OCI-LY1 (cell line): ENCODE data around the gene MED13L.

Experiments
- H2AFZ ChIP-seq: fragments of 200-600 bp; sonication (generic), shearing (Covaris generic); 2 replicates; pipeline ENCODE4 v1.6.0; 2014; ENCODE audit warnings: antibody characterized with exemption, mild to moderate bottlenecking, low read length
- H3F3A ChIP-seq: fragments of 200-600 bp; sonication (generic), shearing (Covaris generic); 2 replicates; pipeline ENCODE4 v1.6.0; 2014; ENCODE audit warnings: mild to moderate bottlenecking, antibody characterized with exemption, low read length, moderate library complexity; ENCODE audit not compliant: insufficient read depth
- H3K27ac ChIP-seq: fragments of 200-600 bp; sonication (generic); 2 replicates; pipeline ENCODE4 v1.5.1; 2014; ENCODE audit warnings: low read length, mixed run types, mild to moderate bottlenecking, low read depth; ENCODE audit not compliant: poor library complexity, severe bottlenecking
- H3K27me3 ChIP-seq: fragments of 200-600 bp; sonication (generic); 2 replicates; pipeline ENCODE4 v1.6.0; 2014; ENCODE audit warnings: antibody characterized with exemption, mild to moderate bottlenecking, low read length, moderate library complexity; ENCODE audit not compliant: insufficient read depth
- H3K36me3 ChIP-seq: fragments of 200-600 bp; sonication (generic); 2 replicates; pipeline ENCODE4 v1.6.1; 2014; ENCODE audit warnings: mild to moderate bottlenecking, antibody characterized with exemption, low read length, moderate library complexity, mixed read lengths; ENCODE audit not compliant: insufficient read depth
- H3K4me1 ChIP-seq: fragments of 200-600 bp; sonication (generic); 2 replicates; pipeline ENCODE4 v1.5.1; 2014; ENCODE audit warnings: mild to moderate bottlenecking, low read length, moderate library complexity; ENCODE audit not compliant: insufficient read depth, severe bottlenecking
- H3K4me2 ChIP-seq: fragments of 200-600 bp; sonication (generic), shearing (Covaris generic); 2 replicates; pipeline ENCODE4 v1.6.1; 2014; ENCODE audit warnings: low read length
- H3K4me3 ChIP-seq: fragments of 200-600 bp; sonication (generic); 2 replicates; pipeline ENCODE4 v1.5.1; 2014; ENCODE audit warnings: low read length, low read depth, mild to moderate bottlenecking, mixed read lengths; ENCODE audit not compliant: poor library complexity, severe bottlenecking
- H3K79me2 ChIP-seq: fragments of 200-600 bp; shearing (Covaris generic); 2 replicates; pipeline ENCODE4 v1.6.1; 2016; ENCODE audit warnings: mixed run types, low read length, mixed read lengths; ENCODE audit not compliant: insufficient read depth
- H3K9ac ChIP-seq: fragments of 200-600 bp; sonication (generic), shearing (Covaris generic); 2 replicates; pipeline ENCODE4 v1.6.1; 2014; ENCODE audit warnings: mild to moderate bottlenecking, low read length, mixed read lengths
- H3K9me2 ChIP-seq: fragments of 200-600 bp; sonication (generic), shearing (Covaris generic); 2 replicates; pipeline ENCODE4 v1.6.1; 2014; ENCODE audit warnings: low read depth, mild to moderate bottlenecking, low read length, mixed read lengths
- H3K9me3 ChIP-seq: fragments of 200-600 bp; shearing (Covaris generic); 2 replicates; pipeline ENCODE4 v1.6.1; 2014; ENCODE audit warnings: low read length, mixed read lengths
- H4K20me1 ChIP-seq: fragments of 200-600 bp; sonication (generic), shearing (Covaris generic); 2 replicates; pipeline ENCODE4 v1.6.0; 2016; ENCODE audit warnings: mild to moderate bottlenecking, low read length; ENCODE audit not compliant: insufficient read depth
- EZH2 ChIP-seq: fragments of 200-600 bp; sonication (generic), shearing (Covaris generic); IDR thresholded peaks from 2 replicates; pipeline ENCODE4 v1.8.0; 2017; ENCODE audit warnings: borderline replicate concordance, mixed run types, mild to moderate bottlenecking, antibody characterized with exemption, low read length, moderate library complexity, mixed read lengths
- TF ChIP-seq, protein P1 (sequence below): fragments of 200-600 bp; sonication (generic), shearing (Covaris generic); IDR thresholded peaks from 2 replicates; pipeline ENCODE4 v1.5.1; 2017; ENCODE audit warnings: mild to moderate bottlenecking, antibody characterized with exemption, low read length, moderate library complexity, mixed read lengths

Gene MED13L

DNA sequence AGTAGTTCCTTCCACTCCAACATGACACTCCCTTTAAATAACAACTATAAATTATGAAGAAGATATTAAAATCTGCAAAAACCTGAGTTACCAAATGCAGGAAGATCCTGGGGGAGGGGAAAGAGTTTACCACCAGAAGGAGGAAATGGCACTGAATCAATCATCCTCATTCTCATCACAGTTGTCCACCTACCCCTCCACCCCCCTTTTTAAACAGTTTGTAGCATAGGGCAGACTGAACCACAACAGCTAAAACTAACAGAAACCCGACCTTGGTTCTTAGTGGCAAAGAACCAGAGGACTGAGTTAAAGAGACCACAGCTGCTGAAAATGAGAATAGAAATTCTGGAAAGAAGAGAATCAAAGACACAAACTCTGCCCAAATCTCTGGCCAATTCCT lies 189.5 kb downstream of the MED13L start:
- Histone ChIP-seq H3K27me3 (no peaks in the 10 kb centered on the region), H3K4me3 (no peak overlapping the region), H3K79me2 (no peaks in the 10 kb centered on the region), H3F3A (no peaks in the 10 kb centered on the region), H3K9ac (no peak overlapping the region), H3K4me1 (no peaks in the 10 kb centered on the region), H3K9me3 (no peaks in the 10 kb centered on the region), H4K20me1 (no peaks in the 10 kb centered on the region), H3K4me2 (no peak overlapping the region), H3K36me3 (no peaks in the 10 kb centered on the region), H3K9me2 (no peaks in the 10 kb centered on the region), H3K27ac (no peak overlapping the region), H2AFZ (no peak overlapping the region)
- TF ChIP-seq EZH2, result no peak
- TF ChIP-seq, protein P1, sequence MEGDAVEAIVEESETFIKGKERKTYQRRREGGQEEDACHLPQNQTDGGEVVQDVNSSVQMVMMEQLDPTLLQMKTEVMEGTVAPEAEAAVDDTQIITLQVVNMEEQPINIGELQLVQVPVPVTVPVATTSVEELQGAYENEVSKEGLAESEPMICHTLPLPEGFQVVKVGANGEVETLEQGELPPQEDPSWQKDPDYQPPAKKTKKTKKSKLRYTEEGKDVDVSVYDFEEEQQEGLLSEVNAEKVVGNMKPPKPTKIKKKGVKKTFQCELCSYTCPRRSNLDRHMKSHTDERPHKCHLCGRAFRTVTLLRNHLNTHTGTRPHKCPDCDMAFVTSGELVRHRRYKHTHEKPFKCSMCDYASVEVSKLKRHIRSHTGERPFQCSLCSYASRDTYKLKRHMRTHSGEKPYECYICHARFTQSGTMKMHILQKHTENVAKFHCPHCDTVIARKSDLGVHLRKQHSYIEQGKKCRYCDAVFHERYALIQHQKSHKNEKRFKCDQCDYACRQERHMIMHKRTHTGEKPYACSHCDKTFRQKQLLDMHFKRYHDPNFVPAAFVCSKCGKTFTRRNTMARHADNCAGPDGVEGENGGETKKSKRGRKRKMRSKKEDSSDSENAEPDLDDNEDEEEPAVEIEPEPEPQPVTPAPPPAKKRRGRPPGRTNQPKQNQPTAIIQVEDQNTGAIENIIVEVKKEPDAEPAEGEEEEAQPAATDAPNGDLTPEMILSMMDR, result no peak

DNA sequence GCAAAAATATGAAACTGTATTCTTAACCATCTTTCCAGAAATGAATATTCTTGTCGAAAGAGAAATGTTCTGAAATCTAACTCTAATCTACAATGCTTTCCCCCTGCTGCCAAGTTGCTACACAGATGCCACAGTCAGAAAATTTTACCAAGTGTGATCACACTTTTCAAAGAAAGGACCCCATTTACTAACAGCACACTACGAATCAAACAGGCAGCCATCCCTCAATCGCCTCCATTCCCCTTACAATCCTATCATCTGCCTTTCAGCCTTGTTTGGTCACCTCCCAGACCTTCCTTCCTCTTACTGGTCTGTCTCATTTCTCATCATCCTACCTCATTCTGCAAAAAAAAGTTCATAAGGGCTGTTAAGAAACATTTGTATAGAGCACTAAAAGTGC lies 190.1 kb downstream of the MED13L start:
- no peaks in the 10 kb centered on the region for H3K27me3 ChIP-seq
- H3K9me2 ChIP-seq, result no peaks in the 10 kb centered on the region
- no peak overlapping the region for H2AFZ ChIP-seq
- no peak overlapping the region for H3K4me2 ChIP-seq
- H3K4me1 ChIP-seq, result no peaks in the 10 kb centered on the region
- H4K20me1 ChIP-seq, result no peaks in the 10 kb centered on the region
- no peaks in the 10 kb centered on the region for H3K9me3 ChIP-seq
- no peak overlapping the region for H3K9ac ChIP-seq
- no peaks in the 10 kb centered on the region for H3K79me2 ChIP-seq
- H3F3A ChIP-seq, result no peaks in the 10 kb centered on the region
- H3K27ac ChIP-seq, result no peak overlapping the region
- no peak overlapping the region for H3K4me3 ChIP-seq
- no peaks in the 10 kb centered on the region for H3K36me3 ChIP-seq
- no peak for TF ChIP-seq EZH2
- TF ChIP-seq, protein P1, result no peak

DNA sequence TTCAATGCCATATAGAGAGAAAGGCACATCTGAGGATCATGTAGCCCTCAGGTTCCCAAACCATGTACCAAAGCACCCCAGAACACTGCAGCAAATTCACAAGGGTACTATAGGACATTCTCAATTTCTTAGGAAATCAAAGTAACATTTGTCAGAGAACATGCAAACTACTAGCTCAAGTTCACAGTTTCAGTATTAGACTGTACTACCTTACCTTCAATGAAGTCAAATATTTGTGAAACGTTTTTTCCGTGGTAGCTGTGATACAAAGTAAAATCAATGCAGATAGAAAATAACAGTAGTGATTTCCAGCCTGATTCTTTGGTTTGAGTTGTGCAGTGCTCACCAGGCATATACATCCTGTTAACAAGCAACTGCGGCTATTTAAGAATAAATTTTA lies 197.1 kb downstream of the MED13L start:
- Histone ChIP-seq H3K27me3 (no peaks in the 10 kb centered on the region), H3K4me2 (no peak overlapping the region), H2AFZ (no peak overlapping the region), H3K36me3 (no peaks in the 10 kb centered on the region), H3F3A (no peaks in the 10 kb centered on the region), H3K9ac (no peak overlapping the region), H3K4me3 (no peak overlapping the region), H3K79me2 (no peaks in the 10 kb centered on the region), H3K9me2 (no peaks in the 10 kb centered on the region), H4K20me1 (no peaks in the 10 kb centered on the region), H3K27ac (no peak overlapping the region), H3K4me1 (no peaks in the 10 kb centered on the region), H3K9me3 (no peaks in the 10 kb centered on the region)
- TF ChIP-seq, protein P1, result no peak
- no peak for TF ChIP-seq EZH2
